Chondrocyte (in vitro differentiated cells): ENCODE results near the gene SORBS2. TPM values are rescaled to one million over a fixed set of nuclear protein-coding genes. Genes with fewer than 3 reads are reported as not detected.
A peak's percentile ranks its signal among the peaks of the same experiment; 100 is the strongest.

Experiments
- DNase-seq: peaks from one replicate; pipeline ENCODE4 v3.0.0; 2021; ENCODE audit warnings: mixed read lengths, low spot score
- H3K27ac Mint-ChIP-seq: one replicate; pipeline ENCODE4 v1.8.0; 2021; ENCODE audit warnings: mild to moderate bottlenecking, moderate library complexity, mixed read lengths; ENCODE audit not compliant: unreplicated experiment
- H3K27me3 Mint-ChIP-seq: 2 replicates; pipeline ENCODE4 v1.8.0; 2021; ENCODE audit warnings: low read depth, mixed read lengths
- H3K36me3 Mint-ChIP-seq: 2 replicates; pipeline ENCODE4 v1.8.0; 2021; ENCODE audit warnings: low read depth, mixed read lengths
- H3K4me1 Mint-ChIP-seq: 2 replicates; pipeline ENCODE4 v1.8.0; 2021; ENCODE audit warnings: low read depth, mild to moderate bottlenecking, mixed read lengths
- H3K4me3 Mint-ChIP-seq: one replicate; pipeline ENCODE4 v1.8.0; 2021; ENCODE audit warnings: mild to moderate bottlenecking, moderate library complexity, mixed read lengths; ENCODE audit not compliant: unreplicated experiment
- H3K9me3 Mint-ChIP-seq: 2 replicates; pipeline ENCODE4 v1.8.0; 2021; ENCODE audit warnings: low read depth, mixed read lengths
- CTCF ChIP-seq: fragments of 200-600 bp; sonication (generic); IDR thresholded peaks from 2 replicates; pipeline ENCODE4 v1.5.0; 2021; ENCODE audit warnings: antibody characterized with exemption, mild to moderate bottlenecking, moderate library complexity
- total RNA-seq: library from RNA; stranded (reverse); gene quantifications from 3 replicates; pipeline ENCODE4 v1.2.1, GENCODE V29; 2021

Gene SORBS2
- total RNA-seq, 1 donor from 2014 or later = 104 TPM

GRCh38 chr4:185599553-185600243 lies 212.3 kb downstream of the SORBS2 start:
- H3K4me3 Mint-ChIP-seq = no peak overlapping the region
- peaks cover 13% of the 10 kb centered on the region for H3K4me1 Mint-ChIP-seq
- no peak for TF ChIP-seq CTCF
- no peak for DNase-seq
- peaks cover 5% of the 10 kb centered on the region for H3K36me3 Mint-ChIP-seq
- no peaks in the 10 kb centered on the region for H3K27me3 Mint-ChIP-seq
- H3K9me3 Mint-ChIP-seq = no peaks in the 10 kb centered on the region
- H3K27ac Mint-ChIP-seq = no peak overlapping the region

- H3K4me3 Mint-ChIP-seq = no peak overlapping the region
- H3K9me3 Mint-ChIP-seq = no peaks in the 10 kb centered on the region
- DNase-seq = no peak
- H3K27me3 Mint-ChIP-seq = no peaks in the 10 kb centered on the region
- H3K36me3 Mint-ChIP-seq = peaks cover 2% of the 10 kb centered on the region
- no peak overlapping the region for H3K27ac Mint-ChIP-seq
- no peak for TF ChIP-seq CTCF
- peaks cover 13% of the 10 kb centered on the region for H3K4me1 Mint-ChIP-seq
Observed at GRCh38 chr4:185598846-185599552, 213.0 kb downstream of the SORBS2 start.

GRCh38 chr4:185597532-185598188 lies 214.3 kb downstream of the SORBS2 start:
- peak; percentile 98 for TF ChIP-seq CTCF
- DNase-seq = no peak
- Mint-ChIP-seq H3K27ac (peak overlapping the region; percentile 65), H3K4me3 (no peak overlapping the region), H3K4me1 (peaks cover 13% of the 10 kb centered on the region), H3K36me3 (peaks cover 2% of the 10 kb centered on the region), H3K27me3 (no peaks in the 10 kb centered on the region), H3K9me3 (no peaks in the 10 kb centered on the region)

GRCh38 chr4:185592845-185593488 lies 219.0 kb downstream of the SORBS2 start:
- H3K27ac Mint-ChIP-seq = no peak overlapping the region
- H3K36me3 Mint-ChIP-seq = peaks cover 2% of the 10 kb centered on the region
- no peaks in the 10 kb centered on the region for H3K9me3 Mint-ChIP-seq
- DNase-seq = no peak
- no peaks in the 10 kb centered on the region for H3K27me3 Mint-ChIP-seq
- peaks cover 30% of the 10 kb centered on the region for H3K4me1 Mint-ChIP-seq
- H3K4me3 Mint-ChIP-seq = no peak overlapping the region
- peak; percentile 51 for TF ChIP-seq CTCF

GRCh38 chr4:185592438-185592837 lies 219.6 kb downstream of the SORBS2 start:
- Mint-ChIP-seq H3K27ac (no peak overlapping the region), H3K27me3 (no peaks in the 10 kb centered on the region), H3K4me1 (peaks cover 25% of the 10 kb centered on the region), H3K4me3 (no peak overlapping the region), H3K36me3 (peaks cover 2% of the 10 kb centered on the region), H3K9me3 (no peaks in the 10 kb centered on the region)
- TF ChIP-seq CTCF = no peak
- DNase-seq = no peak
